HepG2 (cell line): ENCODE data around the gene SNX18. TPM values are rescaled to one million over a fixed set of nuclear protein-coding genes. Genes with fewer than 3 reads are reported as not detected.

Experiments used
- BCL6 ChIP-seq: IDR thresholded peaks from 2 replicates; pipeline ENCODE4 v1.6.1; 2016; ENCODE audit warnings: missing genetic modification reagents, missing compliant biosample characterization
- GFI1 ChIP-seq: sonication (generic); formaldehyde crosslinking; IDR thresholded peaks from 2 replicates; pipeline ENCODE4 v1.5.0; 2020; ENCODE audit warnings: missing genetic modification reagents, mild to moderate bottlenecking, borderline replicate concordance
- HOXA9 ChIP-seq: sonication (generic); formaldehyde crosslinking; IDR thresholded peaks from 2 replicates; pipeline ENCODE4 v1.8.1; 2022; ENCODE audit warnings: missing genetic modification reagents, mild to moderate bottlenecking, moderate library complexity, borderline replicate concordance
- IKZF5 ChIP-seq: IDR thresholded peaks from 2 replicates; pipeline ENCODE4 v1.6.1; 2018; ENCODE audit warnings: missing genetic modification reagents, mild to moderate bottlenecking, missing compliant biosample characterization
- MAF1 ChIP-seq: sonication (generic); formaldehyde crosslinking; IDR thresholded peaks from 2 replicates; pipeline ENCODE4 v1.5.0; 2020; ENCODE audit warnings: missing genetic modification reagents, borderline replicate concordance
- RXRB ChIP-seq: IDR thresholded peaks from 2 replicates; pipeline ENCODE4 v1.6.1; 2016; ENCODE audit warnings: borderline replicate concordance, missing genetic modification reagents, missing compliant biosample characterization
- SMAD3 ChIP-seq: sonication (generic); formaldehyde crosslinking; IDR thresholded peaks from 2 replicates; pipeline ENCODE4 v1.4.0; 2020; ENCODE audit warnings: missing genetic modification reagents
- YY1 ChIP-seq: IDR thresholded peaks from 2 replicates; pipeline ENCODE4 v1.6.1; 2011; ENCODE audit warnings: low read length, low read depth, moderate library complexity, mild to moderate bottlenecking; ENCODE audit not compliant: insufficient read depth, insufficient replicate concordance
- ZFP90 ChIP-seq: sonication (generic); formaldehyde crosslinking; IDR thresholded peaks from 2 replicates; pipeline ENCODE4 v1.8.0; 2022; ENCODE audit warnings: missing genetic modification reagents, mild to moderate bottlenecking, inconsistent platforms, borderline replicate concordance
- ZNF749 ChIP-seq: sonication (generic); formaldehyde crosslinking; IDR thresholded peaks from 2 replicates; pipeline ENCODE4 v1.8.0; 2022; ENCODE audit warnings: mild to moderate bottlenecking, missing genetic modification reagents, moderate library complexity, borderline replicate concordance
- polyA plus RNA-seq, 8 experiments: library from polyadenylated mRNA; depleted of rRNA in 3 of 8; stranded (reverse) in 7 of 8; unstranded in 1 of 8; fragments of >200 nt; fragmentation: Illumina TruSeq in 4 of 8; extraction: Trizol in 4 of 8; gene quantifications; 2 replicates each; pipeline versions ENCODE4 v1.2.1 to v1.2.3, GENCODE V29; 2011 to 2016; ENCODE audit warnings: low read depth in 4 of 8, missing spikeins in 1 of 8, mixed read lengths in 1 of 8; ENCODE audit not compliant: insufficient read depth in 1 of 8
- total RNA-seq, 5 experiments: library from RNA; depleted of rRNA; stranded (reverse); fragments of >200 nt; fragmentation: Illumina TruSeq; extraction: Trizol; gene quantifications; 2 replicates each; pipeline ENCODE4 v1.2.3, GENCODE V29; 2016; ENCODE audit warnings: low read depth in 1 of 5
- TF ChIP-seq, protein P1 (sequence below): sonication (generic); formaldehyde crosslinking; IDR thresholded peaks from 2 replicates; pipeline ENCODE4 v1.8.1; 2023; ENCODE audit warnings: mild to moderate bottlenecking, missing genetic modification reagents
- TF ChIP-seq, protein P2 (sequence below): sonication (generic); formaldehyde crosslinking; IDR thresholded peaks from 2 replicates; pipeline ENCODE4 v1.4.0; 2020; ENCODE audit warnings: mild to moderate bottlenecking, missing genetic modification reagents
- TF ChIP-seq, protein P3 (sequence below): sonication (generic); formaldehyde crosslinking; IDR thresholded peaks from 2 replicates; pipeline ENCODE4 v1.4.0; 2020; ENCODE audit warnings: mild to moderate bottlenecking, missing genetic modification reagents
- TF ChIP-seq, protein P4 (sequence below): sonication (generic); formaldehyde crosslinking; IDR thresholded peaks from 2 replicates; pipeline ENCODE4 v1.4.0; 2020; ENCODE audit warnings: missing genetic modification reagents
- TF ChIP-seq, protein P5 (sequence below): sonication (generic); formaldehyde crosslinking; IDR thresholded peaks from 2 replicates; pipeline ENCODE4 v1.5.0; 2020; ENCODE audit warnings: mild to moderate bottlenecking, missing genetic modification reagents, moderate library complexity
- TF ChIP-seq, protein P6 (sequence below): sonication (generic); formaldehyde crosslinking; IDR thresholded peaks from 2 replicates; pipeline ENCODE4 v1.8.1; 2023; ENCODE audit warnings: missing genetic modification reagents, inconsistent platforms, borderline replicate concordance
- TF ChIP-seq, protein P7 (sequence below): sonication (generic); formaldehyde crosslinking; IDR thresholded peaks from 2 replicates; pipeline ENCODE4 v1.4.0; 2020; ENCODE audit warnings: missing genetic modification reagents

The SNX18 gene
- total and polyA plus RNA-seq, 2 of the 13 experiments (the other 11 are each of a cell fraction or from before 2014, with no cell fraction given) = 2.3 to 6.2 TPM

DNA sequence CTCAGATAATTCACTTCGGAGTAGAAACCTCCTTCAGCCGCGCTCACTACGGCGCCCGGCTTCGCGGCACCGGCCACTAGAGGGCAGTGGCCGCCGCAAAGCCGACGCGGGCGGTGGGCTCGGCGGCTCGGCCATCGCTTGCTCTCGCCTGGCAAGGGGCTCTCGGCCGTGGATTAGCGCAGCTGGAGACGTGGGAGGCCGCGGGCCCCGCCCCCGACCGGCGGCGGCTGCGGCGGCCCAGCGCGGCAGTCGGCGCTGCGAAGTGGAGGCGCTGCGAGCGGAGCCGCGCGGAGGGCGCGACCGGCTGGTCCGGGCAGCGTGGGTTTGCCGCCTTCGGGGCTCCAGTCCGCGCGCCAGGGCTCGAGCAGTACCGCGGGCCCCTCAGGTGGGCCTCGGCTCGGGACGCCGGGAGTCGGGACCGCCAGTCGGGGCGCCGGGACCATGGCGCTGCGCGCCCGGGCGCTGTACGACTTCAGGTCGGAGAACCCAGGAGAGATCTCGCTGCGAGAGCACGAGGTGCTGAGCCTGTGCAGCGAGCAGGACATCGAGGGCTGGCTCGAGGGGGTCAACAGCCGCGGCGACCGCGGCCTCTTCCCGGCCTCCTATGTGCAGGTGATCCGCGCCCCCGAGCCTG lies at the start of gene SNX18 (continued):
- TF ChIP-seq, protein P1, sequence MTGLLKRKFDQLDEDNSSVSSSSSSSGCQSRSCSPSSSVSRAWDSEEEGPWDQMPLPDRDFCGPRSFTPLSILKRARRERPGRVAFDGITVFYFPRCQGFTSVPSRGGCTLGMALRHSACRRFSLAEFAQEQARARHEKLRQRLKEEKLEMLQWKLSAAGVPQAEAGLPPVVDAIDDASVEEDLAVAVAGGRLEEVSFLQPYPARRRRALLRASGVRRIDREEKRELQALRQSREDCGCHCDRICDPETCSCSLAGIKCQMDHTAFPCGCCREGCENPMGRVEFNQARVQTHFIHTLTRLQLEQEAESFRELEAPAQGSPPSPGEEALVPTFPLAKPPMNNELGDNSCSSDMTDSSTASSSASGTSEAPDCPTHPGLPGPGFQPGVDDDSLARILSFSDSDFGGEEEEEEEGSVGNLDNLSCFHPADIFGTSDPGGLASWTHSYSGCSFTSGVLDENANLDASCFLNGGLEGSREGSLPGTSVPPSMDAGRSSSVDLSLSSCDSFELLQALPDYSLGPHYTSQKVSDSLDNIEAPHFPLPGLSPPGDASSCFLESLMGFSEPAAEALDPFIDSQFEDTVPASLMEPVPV (CRISPR knock-in tag) = 0 out of 2 replicates have a peak, but pooled peaks have one; percentile 47
- TF ChIP-seq RXRB (CRISPR knock-in tag) (peak; percentile 21; the same call in 1 of the 2 replicates), ZNF749 (peak; percentile 51; the same call in 1 of the 2 replicates), HOXA9 (no peak), GFI1 (peak; percentile 68; the same call in 1 of the 2 replicates), SMAD3 (0 out of 2 replicates have a peak, but pooled peaks have one; percentile 58), BCL6 (CRISPR knock-in tag) (peak; percentile 22; the same call in 1 of the 2 replicates), ZFP90 (peak; percentile 27; the same call in 1 of the 2 replicates), MAF1 (CRISPR knock-in tag) (peak; percentile 90; the same call in 1 of the 2 replicates), YY1 (peak; percentile 91), IKZF5 (CRISPR knock-in tag) (peak; percentile 85)
- TF ChIP-seq, protein P2, sequence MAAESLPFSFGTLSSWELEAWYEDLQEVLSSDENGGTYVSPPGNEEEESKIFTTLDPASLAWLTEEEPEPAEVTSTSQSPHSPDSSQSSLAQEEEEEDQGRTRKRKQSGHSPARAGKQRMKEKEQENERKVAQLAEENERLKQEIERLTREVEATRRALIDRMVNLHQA (CRISPR knock-in tag) = no peak
- TF ChIP-seq, protein P3, sequence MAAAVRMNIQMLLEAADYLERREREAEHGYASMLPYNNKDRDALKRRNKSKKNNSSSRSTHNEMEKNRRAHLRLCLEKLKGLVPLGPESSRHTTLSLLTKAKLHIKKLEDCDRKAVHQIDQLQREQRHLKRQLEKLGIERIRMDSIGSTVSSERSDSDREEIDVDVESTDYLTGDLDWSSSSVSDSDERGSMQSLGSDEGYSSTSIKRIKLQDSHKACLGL (CRISPR knock-in tag) = peak; percentile 40; the same call in 1 of the 2 replicates
- TF ChIP-seq, protein P4, sequence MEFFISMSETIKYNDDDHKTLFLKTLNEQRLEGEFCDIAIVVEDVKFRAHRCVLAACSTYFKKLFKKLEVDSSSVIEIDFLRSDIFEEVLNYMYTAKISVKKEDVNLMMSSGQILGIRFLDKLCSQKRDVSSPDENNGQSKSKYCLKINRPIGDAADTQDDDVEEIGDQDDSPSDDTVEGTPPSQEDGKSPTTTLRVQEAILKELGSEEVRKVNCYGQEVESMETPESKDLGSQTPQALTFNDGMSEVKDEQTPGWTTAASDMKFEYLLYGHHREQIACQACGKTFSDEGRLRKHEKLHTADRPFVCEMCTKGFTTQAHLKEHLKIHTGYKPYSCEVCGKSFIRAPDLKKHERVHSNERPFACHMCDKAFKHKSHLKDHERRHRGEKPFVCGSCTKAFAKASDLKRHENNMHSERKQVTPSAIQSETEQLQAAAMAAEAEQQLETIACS (CRISPR knock-in tag) = no peak
- TF ChIP-seq, protein P5, sequence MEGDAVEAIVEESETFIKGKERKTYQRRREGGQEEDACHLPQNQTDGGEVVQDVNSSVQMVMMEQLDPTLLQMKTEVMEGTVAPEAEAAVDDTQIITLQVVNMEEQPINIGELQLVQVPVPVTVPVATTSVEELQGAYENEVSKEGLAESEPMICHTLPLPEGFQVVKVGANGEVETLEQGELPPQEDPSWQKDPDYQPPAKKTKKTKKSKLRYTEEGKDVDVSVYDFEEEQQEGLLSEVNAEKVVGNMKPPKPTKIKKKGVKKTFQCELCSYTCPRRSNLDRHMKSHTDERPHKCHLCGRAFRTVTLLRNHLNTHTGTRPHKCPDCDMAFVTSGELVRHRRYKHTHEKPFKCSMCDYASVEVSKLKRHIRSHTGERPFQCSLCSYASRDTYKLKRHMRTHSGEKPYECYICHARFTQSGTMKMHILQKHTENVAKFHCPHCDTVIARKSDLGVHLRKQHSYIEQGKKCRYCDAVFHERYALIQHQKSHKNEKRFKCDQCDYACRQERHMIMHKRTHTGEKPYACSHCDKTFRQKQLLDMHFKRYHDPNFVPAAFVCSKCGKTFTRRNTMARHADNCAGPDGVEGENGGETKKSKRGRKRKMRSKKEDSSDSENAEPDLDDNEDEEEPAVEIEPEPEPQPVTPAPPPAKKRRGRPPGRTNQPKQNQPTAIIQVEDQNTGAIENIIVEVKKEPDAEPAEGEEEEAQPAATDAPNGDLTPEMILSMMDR = peak; percentile 92
- TF ChIP-seq, protein P6, sequence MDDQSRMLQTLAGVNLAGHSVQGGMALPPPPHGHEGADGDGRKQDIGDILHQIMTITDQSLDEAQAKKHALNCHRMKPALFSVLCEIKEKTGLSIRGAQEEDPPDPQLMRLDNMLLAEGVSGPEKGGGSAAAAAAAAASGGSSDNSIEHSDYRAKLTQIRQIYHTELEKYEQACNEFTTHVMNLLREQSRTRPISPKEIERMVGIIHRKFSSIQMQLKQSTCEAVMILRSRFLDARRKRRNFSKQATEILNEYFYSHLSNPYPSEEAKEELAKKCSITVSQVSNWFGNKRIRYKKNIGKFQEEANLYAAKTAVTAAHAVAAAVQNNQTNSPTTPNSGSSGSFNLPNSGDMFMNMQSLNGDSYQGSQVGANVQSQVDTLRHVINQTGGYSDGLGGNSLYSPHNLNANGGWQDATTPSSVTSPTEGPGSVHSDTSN = no peak
- TF ChIP-seq, protein P7, sequence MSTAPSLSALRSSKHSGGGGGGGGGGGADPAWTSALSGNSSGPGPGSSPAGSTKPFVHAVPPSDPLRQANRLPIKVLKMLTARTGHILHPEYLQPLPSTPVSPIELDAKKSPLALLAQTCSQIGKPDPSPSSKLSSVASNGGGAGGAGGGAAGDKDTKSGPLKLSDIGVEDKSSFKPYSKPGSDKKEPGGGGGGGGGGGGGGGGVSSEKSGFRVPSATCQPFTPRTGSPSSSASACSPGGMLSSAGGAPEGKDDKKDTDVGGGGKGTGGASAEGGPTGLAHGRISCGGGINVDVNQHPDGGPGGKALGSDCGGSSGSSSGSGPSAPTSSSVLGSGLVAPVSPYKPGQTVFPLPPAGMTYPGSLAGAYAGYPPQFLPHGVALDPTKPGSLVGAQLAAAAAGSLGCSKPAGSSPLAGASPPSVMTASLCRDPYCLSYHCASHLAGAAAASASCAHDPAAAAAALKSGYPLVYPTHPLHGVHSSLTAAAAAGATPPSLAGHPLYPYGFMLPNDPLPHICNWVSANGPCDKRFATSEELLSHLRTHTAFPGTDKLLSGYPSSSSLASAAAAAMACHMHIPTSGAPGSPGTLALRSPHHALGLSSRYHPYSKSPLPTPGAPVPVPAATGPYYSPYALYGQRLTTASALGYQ (CRISPR knock-in tag) = peak; percentile 43; the same call in 1 of the 2 replicates
